Measurements from ENCODE around the gene DNASE1L3. TPM values are rescaled to one million over a fixed set of nuclear protein-coding genes. Genes with fewer than 3 reads are reported as not detected.

The DNASE1L3 gene
- total RNA-seq, 1 experiment from 2014 or later = 0.27 TPM

DNA sequence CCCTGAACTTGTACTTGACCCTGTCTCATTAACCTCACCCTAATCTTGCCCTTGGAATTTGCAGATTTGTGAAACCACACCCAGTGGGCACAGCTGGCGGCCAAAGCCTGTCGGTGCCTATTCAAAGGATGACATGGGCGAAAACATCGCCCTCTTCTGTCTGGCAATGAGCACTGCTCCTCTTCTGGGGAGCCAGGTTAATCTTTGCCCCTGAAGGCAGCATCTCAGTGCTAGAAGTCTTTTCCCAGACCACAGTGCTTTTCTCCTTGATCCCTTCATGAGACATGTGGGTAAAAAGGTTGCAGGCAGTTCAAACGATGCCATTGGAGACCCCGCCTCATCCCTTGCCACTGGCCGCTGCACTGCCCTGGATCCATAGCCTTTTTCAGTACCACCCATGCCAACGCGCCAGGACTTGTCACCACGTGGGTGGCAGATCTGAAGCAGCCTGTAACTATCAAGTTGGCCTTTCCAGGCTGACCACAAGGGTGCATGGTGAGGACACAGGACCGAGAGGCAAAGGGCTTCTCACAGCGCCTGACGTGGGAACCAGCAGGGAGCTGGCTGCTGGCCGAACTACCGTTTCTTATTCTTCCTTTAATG is 6.5 kb upstream of the DNASE1L3 start:
- no peaks in the 10 kb centered on the region for H3K9me3 ChIP-seq
- ChIA-PET CTCF (interaction anchor here (0.6 to 2.0 kb wide), 10 partner anchors 15 to 349 kb away, joined by 3 to 21 read pairs (median 4); partner anchors contain the start of genes ABHD6, HTD2 and RPP14), POLR2A (interaction anchor here (0.6 kb wide), 1 partner anchor 52 kb away, joined by 3 read pairs; no protein-coding TSS in a partner anchor)
- BruUV-seq (replicated peaks) = no TSS peak
- H3K4me3 ChIP-seq (ENCODE audit: low read depth, low read length) = no peak overlapping the region
- Mint-ChIP-seq H3K4me1 (ENCODE audit: low read depth, unreplicated experiment) (peaks cover 27% of the 10 kb centered on the region), H3K4me3 (ENCODE audit: unreplicated experiment) (no peak overlapping the region), H3K36me3 (ENCODE audit: insufficient read depth, unreplicated experiment) (no peaks in the 10 kb centered on the region), H3K9me3 (ENCODE audit: unreplicated experiment) (no peaks in the 10 kb centered on the region), H3K27me3 (ENCODE audit: insufficient read depth, unreplicated experiment) (no peaks in the 10 kb centered on the region), H3K27ac (ENCODE audit: unreplicated experiment) (no peak overlapping the region)
- DNase-seq = peak; percentile 69 to 73
- peaks cover 25% of the 10 kb centered on the region for H3K4me1 ChIP-seq
- intact Hi-C loops (cut with micrococcal nuclease; ENCODE audit: unreplicated experiment) = loop anchor here (1.0 kb wide), 3 partner anchors 24 to 83 kb away; no protein-coding TSS in a partner anchor
- H3K36me3 ChIP-seq (ENCODE audit: control insufficient read depth, insufficient read depth, low read length) = no peaks in the 10 kb centered on the region
- TF ChIP-seq, protein P1, sequence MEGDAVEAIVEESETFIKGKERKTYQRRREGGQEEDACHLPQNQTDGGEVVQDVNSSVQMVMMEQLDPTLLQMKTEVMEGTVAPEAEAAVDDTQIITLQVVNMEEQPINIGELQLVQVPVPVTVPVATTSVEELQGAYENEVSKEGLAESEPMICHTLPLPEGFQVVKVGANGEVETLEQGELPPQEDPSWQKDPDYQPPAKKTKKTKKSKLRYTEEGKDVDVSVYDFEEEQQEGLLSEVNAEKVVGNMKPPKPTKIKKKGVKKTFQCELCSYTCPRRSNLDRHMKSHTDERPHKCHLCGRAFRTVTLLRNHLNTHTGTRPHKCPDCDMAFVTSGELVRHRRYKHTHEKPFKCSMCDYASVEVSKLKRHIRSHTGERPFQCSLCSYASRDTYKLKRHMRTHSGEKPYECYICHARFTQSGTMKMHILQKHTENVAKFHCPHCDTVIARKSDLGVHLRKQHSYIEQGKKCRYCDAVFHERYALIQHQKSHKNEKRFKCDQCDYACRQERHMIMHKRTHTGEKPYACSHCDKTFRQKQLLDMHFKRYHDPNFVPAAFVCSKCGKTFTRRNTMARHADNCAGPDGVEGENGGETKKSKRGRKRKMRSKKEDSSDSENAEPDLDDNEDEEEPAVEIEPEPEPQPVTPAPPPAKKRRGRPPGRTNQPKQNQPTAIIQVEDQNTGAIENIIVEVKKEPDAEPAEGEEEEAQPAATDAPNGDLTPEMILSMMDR (IDR thresholded peaks at IDR 0.05; ENCODE audit: insufficient read depth in 1 of 2, low read depth in 1 of 2, low read length in 1 of 2, severe bottlenecking in 1 of 2, unreplicated experiment in 1 of 2) = peak; percentile 61 to 75
- no peaks in the 10 kb centered on the region for H3K27me3 ChIP-seq (replicated peaks; ENCODE audit: control insufficient read depth, insufficient read depth, low read length)

- Mint-ChIP-seq H3K4me1 (ENCODE audit: low read depth, unreplicated experiment) (peaks cover 24% of the 10 kb centered on the region), H3K36me3 (ENCODE audit: insufficient read depth, unreplicated experiment) (no peaks in the 10 kb centered on the region), H3K4me3 (ENCODE audit: unreplicated experiment) (no peak overlapping the region), H3K27ac (ENCODE audit: unreplicated experiment) (no peak overlapping the region), H3K27me3 (ENCODE audit: insufficient read depth, unreplicated experiment) (no peaks in the 10 kb centered on the region), H3K9me3 (ENCODE audit: unreplicated experiment) (no peaks in the 10 kb centered on the region)
- H3K9me3 ChIP-seq = no peaks in the 10 kb centered on the region
- H3K36me3 ChIP-seq (ENCODE audit: control insufficient read depth, insufficient read depth, low read length) = no peaks in the 10 kb centered on the region
- TF ChIP-seq, protein P1 (IDR thresholded peaks at IDR 0.05; ENCODE audit: insufficient read depth in 1 of 2, low read depth in 1 of 2, low read length in 1 of 2, severe bottlenecking in 1 of 2, unreplicated experiment in 1 of 2) = no peak
- H3K4me3 ChIP-seq (ENCODE audit: low read depth, low read length) = no peak overlapping the region
- no peaks in the 10 kb centered on the region for H3K27me3 ChIP-seq (replicated peaks; ENCODE audit: control insufficient read depth, insufficient read depth, low read length)
- intact Hi-C loops (cut with micrococcal nuclease; ENCODE audit: unreplicated experiment) = loop anchor here (1.0 kb wide), 3 partner anchors 23 to 84 kb away; no protein-coding TSS in a partner anchor
- no peak for DNase-seq
- POLR2A ChIA-PET = interaction anchor here (0.6 kb wide), 1 partner anchor 51 kb away, joined by 3 read pairs; no protein-coding TSS in a partner anchor
- CTCF ChIA-PET = interaction anchor here (1.0 to 2.0 kb wide), 4 partner anchors 28 to 254 kb away, joined by 3 to 21 read pairs (median 8); partner anchors contain the start of genes HTD2 and RPP14
- peaks cover 19% of the 10 kb centered on the region for H3K4me1 ChIP-seq
- no TSS peak for BruUV-seq (replicated peaks)
Measured at GRCh38 chr3:58216496-58217195, 5.9 kb upstream of the DNASE1L3 start.

DNA sequence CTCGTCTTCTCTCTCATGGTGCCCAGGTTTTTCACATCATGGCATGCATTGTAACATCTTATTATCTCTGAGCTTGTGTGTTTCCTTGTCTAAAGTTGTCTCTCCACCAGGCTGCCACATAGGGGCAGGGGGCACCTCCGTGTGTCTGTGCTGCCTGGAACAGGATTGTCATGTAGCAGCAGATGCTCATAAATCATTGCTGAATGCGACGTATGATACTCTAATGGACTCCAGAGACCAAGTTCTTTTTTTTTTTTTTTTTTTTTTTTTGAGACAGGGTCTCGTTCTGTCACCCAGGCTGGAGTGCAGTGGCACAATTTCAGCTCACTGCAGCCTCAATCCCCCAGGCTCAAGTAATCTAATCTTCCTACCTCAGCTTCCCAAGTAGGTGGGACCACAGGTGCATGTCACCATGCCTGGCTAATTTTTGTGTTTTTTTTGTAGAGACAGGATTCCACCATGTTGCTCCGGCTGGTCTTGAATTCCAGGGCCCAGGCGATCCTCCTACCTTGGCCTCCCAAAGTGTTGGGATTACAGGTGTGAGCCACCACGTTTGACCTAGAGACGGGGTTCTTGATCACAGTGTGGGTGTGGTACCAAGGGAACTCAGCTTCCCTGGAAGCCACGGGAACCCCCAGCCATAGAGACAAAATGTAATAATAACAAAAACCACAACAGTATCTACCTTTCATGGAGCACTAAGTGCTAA is 4.7 kb upstream of the DNASE1L3 start:
- intact Hi-C loops (cut with micrococcal nuclease; ENCODE audit: unreplicated experiment) = no loop called here
- POLR2A ChIA-PET = no interaction called here
- H3K4me1 ChIP-seq = peaks cover 15% of the 10 kb centered on the region
- no peak for DNase-seq
- H3K36me3 Mint-ChIP-seq (ENCODE audit: insufficient read depth, unreplicated experiment) = no peaks in the 10 kb centered on the region
- H3K27me3 Mint-ChIP-seq (ENCODE audit: insufficient read depth, unreplicated experiment) = no peaks in the 10 kb centered on the region
- TF ChIP-seq, protein P1 (IDR thresholded peaks at IDR 0.05; ENCODE audit: insufficient read depth in 1 of 2, low read depth in 1 of 2, low read length in 1 of 2, severe bottlenecking in 1 of 2, unreplicated experiment in 1 of 2) = no peak
- peak overlapping the region; percentile 39 for H3K27ac Mint-ChIP-seq (ENCODE audit: unreplicated experiment)
- no peak overlapping the region for H3K4me3 ChIP-seq (ENCODE audit: low read depth, low read length)
- BruUV-seq (replicated peaks) = no TSS peak
- H3K27me3 ChIP-seq (replicated peaks; ENCODE audit: control insufficient read depth, insufficient read depth, low read length) = no peaks in the 10 kb centered on the region
- H3K4me1 Mint-ChIP-seq (ENCODE audit: low read depth, unreplicated experiment) = peaks cover 20% of the 10 kb centered on the region
- H3K9me3 Mint-ChIP-seq (ENCODE audit: unreplicated experiment) = no peaks in the 10 kb centered on the region
- CTCF ChIA-PET = interaction anchor here (0.5 to 1.9 kb wide), 2 partner anchors 28 to 527 kb away, joined by 3 to 7 read pairs; no protein-coding TSS in a partner anchor
- no peak overlapping the region for H3K4me3 Mint-ChIP-seq (ENCODE audit: unreplicated experiment)
- no peaks in the 10 kb centered on the region for H3K9me3 ChIP-seq
- H3K36me3 ChIP-seq (ENCODE audit: control insufficient read depth, insufficient read depth, low read length) = no peaks in the 10 kb centered on the region
